GM12891 (cell line): ENCODE results near the gene KRT26.

Experiments used
- PAX5 ChIP-seq: IDR thresholded peaks from 2 replicates; pipeline ENCODE4 v1.6.1; 2011; ENCODE audit warnings: low read length, moderate library complexity, mild to moderate bottlenecking; ENCODE audit not compliant: insufficient read depth, severe bottlenecking
- POLR2A ChIP-seq: IDR thresholded peaks from 2 replicates; pipeline ENCODE4 v1.6.1; 2011; ENCODE audit warnings: low read depth, low read length, control low read depth
- POLR2AphosphoS5 ChIP-seq: IDR thresholded peaks from 2 replicates; pipeline ENCODE4 v1.6.1; 2011; ENCODE audit warnings: low read depth, low read length, control low read depth
- POU2F2 ChIP-seq: IDR thresholded peaks from 2 replicates; pipeline ENCODE4 v1.6.1; 2011; ENCODE audit warnings: low read depth, mild to moderate bottlenecking, control low read depth, low read length, moderate library complexity
- SPI1 ChIP-seq: IDR thresholded peaks from 2 replicates; pipeline ENCODE4 v1.6.1; 2011; ENCODE audit warnings: low read depth, low read length, control low read depth
- TAF1 ChIP-seq: IDR thresholded peaks from 2 replicates; pipeline ENCODE4 v1.6.1; 2011; ENCODE audit warnings: low read depth, low read length, control low read depth

GRCh38 chr17:40777971-40778370 is 6.0 kb upstream of the KRT26 start:
- TF ChIP-seq POLR2A (no peak), TAF1 (no peak), SPI1 (no peak), POLR2AphosphoS5 (no peak), PAX5 (no peak), POU2F2 (no peak)
